Measurements from ENCODE around the gene PPIF. TPM values are rescaled to one million over a fixed set of nuclear protein-coding genes. Genes with fewer than 3 reads are reported as not detected.

The PPIF gene
- total RNA-seq, 1 experiment from 2014 or later: 203 TPM

DNA sequence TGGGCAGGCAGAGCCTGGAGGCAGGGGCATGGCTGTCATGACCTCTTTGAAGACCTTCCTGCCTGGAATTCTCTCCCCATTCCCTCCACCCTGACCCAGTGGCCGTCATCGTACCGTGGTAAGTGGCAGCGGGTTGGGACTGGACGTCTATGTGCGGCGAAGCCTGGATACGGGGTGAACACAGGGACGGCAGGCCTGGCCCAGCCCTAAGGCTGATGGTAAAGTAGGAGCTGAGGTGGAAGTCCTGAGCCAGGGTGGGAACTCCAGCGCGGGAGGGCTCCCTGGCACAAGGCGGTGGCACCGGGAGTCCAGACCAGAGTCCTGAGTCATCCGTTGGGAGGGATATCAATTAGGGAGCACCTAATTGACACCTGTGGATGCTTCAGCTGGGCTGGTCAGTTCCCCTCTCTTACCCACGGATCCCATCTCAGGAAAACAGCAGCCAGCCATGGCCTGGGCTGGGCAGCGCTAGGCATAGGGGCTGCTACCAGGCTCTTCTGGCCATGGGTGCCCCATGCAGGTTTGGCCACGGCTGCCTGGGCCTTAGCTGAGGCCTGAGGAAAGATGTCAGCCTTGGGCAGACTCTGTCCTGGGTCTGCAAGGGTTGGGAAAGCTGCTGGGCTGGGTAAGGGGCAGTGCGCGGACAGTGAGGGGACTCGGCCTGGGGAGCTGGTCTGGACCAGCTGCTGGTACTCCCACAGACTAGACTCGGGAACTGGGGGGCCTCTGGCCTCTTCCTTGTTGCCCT is 3.3 kb downstream of the PPIF start:
- ChIA-PET CTCF (interaction anchor here (0.6 to 1.1 kb wide), 2 partner anchors 24 to 908 kb away, joined by 3 to 8 read pairs; no protein-coding TSS in a partner anchor), POLR2A (ENCODE audit: unreplicated experiment) (interaction anchor here (0.6 kb wide), 1 partner anchor 193 kb away, joined by 3 read pairs; no protein-coding TSS in a partner anchor)
- Histone ChIP-seq H3K27ac (0 out of 2 replicates have a peak overlapping the region, but pooled peaks have one; percentile 9), H3K9me3 (ENCODE audit: insufficient read depth, low read depth) (no peaks in the 10 kb centered on the region), H3K27me3 (ENCODE audit: insufficient read depth, low read depth) (no peaks in the 10 kb centered on the region), H3K79me2 (ENCODE audit: low read depth) (peaks cover 55% of the 10 kb centered on the region), H4K20me1 (ENCODE audit: insufficient read depth) (peaks cover 70% of the 10 kb centered on the region), H3K36me3 (ENCODE audit: low read depth) (peaks cover 69% of the 10 kb centered on the region), H3F3A (ENCODE audit: insufficient read depth, low read depth) (peaks cover 48% of the 10 kb centered on the region), H3K4me2 (0 out of 2 replicates have a peak overlapping the region, but pooled peaks have one; percentile 88), H2AFZ (no peak overlapping the region), H3K9me2 (ENCODE audit: insufficient read depth) (no peaks in the 10 kb centered on the region), H3K4me3 (no peak overlapping the region), H3K4me1 (replicated peaks; ENCODE audit: insufficient read depth) (peaks cover 25% of the 10 kb centered on the region)
- intact Hi-C loops (cut with micrococcal nuclease; ENCODE audit: unreplicated experiment): no loop called here
- BruUV-seq (replicated peaks): no TSS peak
- no peak for DNase-seq
- TF ChIP-seq, protein P1, sequence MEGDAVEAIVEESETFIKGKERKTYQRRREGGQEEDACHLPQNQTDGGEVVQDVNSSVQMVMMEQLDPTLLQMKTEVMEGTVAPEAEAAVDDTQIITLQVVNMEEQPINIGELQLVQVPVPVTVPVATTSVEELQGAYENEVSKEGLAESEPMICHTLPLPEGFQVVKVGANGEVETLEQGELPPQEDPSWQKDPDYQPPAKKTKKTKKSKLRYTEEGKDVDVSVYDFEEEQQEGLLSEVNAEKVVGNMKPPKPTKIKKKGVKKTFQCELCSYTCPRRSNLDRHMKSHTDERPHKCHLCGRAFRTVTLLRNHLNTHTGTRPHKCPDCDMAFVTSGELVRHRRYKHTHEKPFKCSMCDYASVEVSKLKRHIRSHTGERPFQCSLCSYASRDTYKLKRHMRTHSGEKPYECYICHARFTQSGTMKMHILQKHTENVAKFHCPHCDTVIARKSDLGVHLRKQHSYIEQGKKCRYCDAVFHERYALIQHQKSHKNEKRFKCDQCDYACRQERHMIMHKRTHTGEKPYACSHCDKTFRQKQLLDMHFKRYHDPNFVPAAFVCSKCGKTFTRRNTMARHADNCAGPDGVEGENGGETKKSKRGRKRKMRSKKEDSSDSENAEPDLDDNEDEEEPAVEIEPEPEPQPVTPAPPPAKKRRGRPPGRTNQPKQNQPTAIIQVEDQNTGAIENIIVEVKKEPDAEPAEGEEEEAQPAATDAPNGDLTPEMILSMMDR (conservative IDR thresholded peaks at IDR 0.05): no peak

DNA sequence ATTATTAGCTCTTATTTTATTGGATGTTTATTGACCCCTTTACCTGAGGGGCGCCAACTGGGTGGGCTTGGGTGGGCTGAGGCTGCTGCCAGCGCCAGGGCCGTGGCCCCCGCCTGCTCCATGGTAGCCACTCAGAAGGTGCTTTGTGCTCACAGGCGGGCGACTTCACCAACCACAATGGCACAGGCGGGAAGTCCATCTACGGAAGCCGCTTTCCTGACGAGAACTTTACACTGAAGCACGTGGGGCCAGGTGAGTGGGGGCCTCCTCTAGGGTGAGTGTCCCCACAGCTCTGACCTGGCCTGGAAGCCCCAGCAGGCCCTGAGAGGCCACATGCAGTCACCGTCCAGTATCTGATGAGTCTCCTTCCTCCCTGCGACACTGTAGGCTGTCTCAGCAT is 4.1 kb downstream of the PPIF start:
- peaks cover 70% of the 10 kb centered on the region for H4K20me1 ChIP-seq (ENCODE audit: insufficient read depth)
- ChIA-PET CTCF (interaction anchor here (0.6 to 1.1 kb wide), 2 partner anchors 23 to 909 kb away, joined by 3 to 8 read pairs; no protein-coding TSS in a partner anchor), POLR2A (ENCODE audit: unreplicated experiment) (no interaction called here)
- no peak overlapping the region for H2AFZ ChIP-seq
- DNase-seq: no peak
- no peak for TF ChIP-seq EZH2 (IDR thresholded peaks at IDR 0.05; ENCODE audit: low read depth)
- TF ChIP-seq, protein P1 (conservative IDR thresholded peaks at IDR 0.05): no peak
- H3K4me1 ChIP-seq (replicated peaks; ENCODE audit: insufficient read depth): peaks cover 24% of the 10 kb centered on the region
- intact Hi-C loops (cut with micrococcal nuclease; ENCODE audit: unreplicated experiment): no loop called here
- H3K4me3 ChIP-seq: no peak overlapping the region
- H3K79me2 ChIP-seq (ENCODE audit: low read depth): peaks cover 55% of the 10 kb centered on the region
- H3K4me2 ChIP-seq: no peak overlapping the region
- no peaks in the 10 kb centered on the region for H3K9me3 ChIP-seq (ENCODE audit: insufficient read depth, low read depth)
- peaks cover 69% of the 10 kb centered on the region for H3K36me3 ChIP-seq (ENCODE audit: low read depth)
- H3K9me2 ChIP-seq (ENCODE audit: insufficient read depth): no peaks in the 10 kb centered on the region
- peaks cover 56% of the 10 kb centered on the region for H3F3A ChIP-seq (ENCODE audit: insufficient read depth, low read depth)
- no peak overlapping the region for H3K27ac ChIP-seq
- no peaks in the 10 kb centered on the region for H3K27me3 ChIP-seq (ENCODE audit: insufficient read depth, low read depth)
- BruUV-seq (replicated peaks): no TSS peak

DNA sequence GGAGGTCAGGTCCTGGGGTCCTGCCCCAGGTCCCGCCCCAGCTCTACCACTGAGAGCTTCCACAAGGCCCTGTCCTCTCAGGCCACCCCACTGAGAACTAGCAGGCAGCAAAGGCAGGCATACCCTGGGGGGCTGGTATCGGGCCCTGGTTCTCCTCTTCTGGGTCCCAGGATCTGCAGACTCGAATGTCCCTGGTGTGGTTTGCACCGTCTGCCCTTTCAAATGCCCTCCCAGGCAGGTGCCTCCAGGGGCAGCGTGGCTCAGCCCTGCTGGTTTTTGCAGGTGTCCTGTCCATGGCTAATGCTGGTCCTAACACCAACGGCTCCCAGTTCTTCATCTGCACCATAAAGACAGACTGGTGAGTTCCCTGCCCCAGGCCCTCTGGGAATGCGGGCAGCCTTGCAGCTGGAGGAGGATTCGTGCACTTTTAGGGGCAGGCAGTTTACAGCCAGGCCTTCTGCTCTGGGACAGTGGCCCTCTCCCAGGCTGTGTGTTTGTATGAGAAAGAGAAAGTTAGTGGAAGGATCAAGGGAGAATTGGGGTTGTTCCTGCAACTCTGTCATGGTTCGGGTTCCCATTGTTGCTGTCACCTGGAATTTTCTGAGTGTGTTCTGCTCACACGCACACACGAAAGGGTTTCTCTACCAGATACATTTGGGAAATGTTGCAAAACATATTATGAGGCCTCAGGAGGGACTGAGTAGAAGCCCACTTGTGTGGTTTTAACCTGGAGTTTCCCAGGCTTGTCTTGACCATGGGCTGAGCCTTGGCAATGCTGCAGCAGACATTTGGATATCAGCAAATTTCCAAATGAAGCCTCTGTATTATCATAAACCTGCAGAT is 5.0 kb downstream of the PPIF start:
- no peaks in the 10 kb centered on the region for H3K9me2 ChIP-seq (ENCODE audit: insufficient read depth)
- no peak overlapping the region for H2AFZ ChIP-seq
- H3K9me3 ChIP-seq (ENCODE audit: insufficient read depth, low read depth): no peaks in the 10 kb centered on the region
- intact Hi-C loops (cut with micrococcal nuclease; ENCODE audit: unreplicated experiment): no loop called here
- H4K20me1 ChIP-seq (ENCODE audit: insufficient read depth): peaks cover 70% of the 10 kb centered on the region
- H3K36me3 ChIP-seq (ENCODE audit: low read depth): peaks cover 69% of the 10 kb centered on the region
- peaks cover 60% of the 10 kb centered on the region for H3F3A ChIP-seq (ENCODE audit: insufficient read depth, low read depth)
- no peak overlapping the region for H3K4me3 ChIP-seq
- peaks cover 55% of the 10 kb centered on the region for H3K79me2 ChIP-seq (ENCODE audit: low read depth)
- no peak overlapping the region for H3K4me2 ChIP-seq
- H3K27ac ChIP-seq: no peak overlapping the region
- no TSS peak for BruUV-seq (replicated peaks)
- H3K4me1 ChIP-seq (replicated peaks; ENCODE audit: insufficient read depth): peaks cover 16% of the 10 kb centered on the region
- no peaks in the 10 kb centered on the region for H3K27me3 ChIP-seq (ENCODE audit: insufficient read depth, low read depth)
- ChIA-PET POLR2A (ENCODE audit: unreplicated experiment) (no interaction called here), CTCF (no interaction called here)
- no peak for DNase-seq
- TF ChIP-seq, protein P1 (conservative IDR thresholded peaks at IDR 0.05): no peak
- TF ChIP-seq EZH2 (IDR thresholded peaks at IDR 0.05; ENCODE audit: low read depth): no peak
